Measurements from ENCODE around the gene KCNA10. TPM values are rescaled to one million over a fixed set of nuclear protein-coding genes. Genes with fewer than 3 reads are reported as not detected.

KCNA10 gene
- total RNA-seq, 3 donors from 2014 or later (not counting 1 experiment from before 2014, with no cell fraction given) = not detected

DNA sequence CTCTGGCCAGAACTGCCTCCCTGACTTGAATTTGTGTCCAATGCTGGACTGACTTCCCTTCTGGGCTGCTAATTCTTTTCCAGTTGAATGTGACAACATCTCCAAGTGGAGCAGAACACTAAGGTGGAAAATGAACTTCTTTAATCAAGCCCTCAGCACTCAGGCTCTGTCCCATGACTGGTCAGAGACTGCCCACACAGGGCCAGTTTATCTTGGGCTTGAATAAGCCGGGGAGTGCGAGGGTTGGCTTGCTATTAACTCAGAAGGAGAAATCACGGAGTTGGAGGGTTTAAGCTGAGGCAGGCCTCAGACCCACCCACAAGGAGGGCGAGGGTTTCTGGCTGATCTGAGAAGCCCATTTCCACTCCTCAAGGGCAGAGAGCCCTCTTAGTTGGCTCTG lies 12.4 kb downstream of the KCNA10 start:
- H3K27ac Mint-ChIP-seq = no peak overlapping the region
- no peaks in the 10 kb centered on the region for H3K4me1 ChIP-seq (ENCODE audit: control insufficient read depth, insufficient read depth, low read length)
- H3K36me3 ChIP-seq (ENCODE audit: control insufficient read depth, insufficient read depth, low read length) = no peaks in the 10 kb centered on the region
- TF ChIP-seq CTCF (IDR thresholded peaks at IDR 0.05) = no peak
- DNase-seq (no peak), ATAC-seq (no peak)
- H3K9me3 Mint-ChIP-seq = no peaks in the 10 kb centered on the region
- intact Hi-C loops (cut with micrococcal nuclease) = no loop called here
- H3K4me3 Mint-ChIP-seq = no peak overlapping the region
- H3K36me3 Mint-ChIP-seq = no peaks in the 10 kb centered on the region
- peaks cover 9 to 14% of the 10 kb centered on the region in 2 donors for H3K27me3 Mint-ChIP-seq (ENCODE audit: low read depth in 2 of 2)
- 83% methylated on average over 4 of the region's 4 CpGs for WGBS (ENCODE audit: insufficient coverage)
- H3K4me1 Mint-ChIP-seq = no peaks in the 10 kb centered on the region
- no peaks in the 10 kb centered on the region for H3K27me3 ChIP-seq (ENCODE audit: control insufficient read depth, insufficient read depth, low read length)
- no peaks in the 10 kb centered on the region for H3K9me3 ChIP-seq (ENCODE audit: control insufficient read depth, insufficient read depth, low read length)
- no peak overlapping the region for H3K27ac ChIP-seq (ENCODE audit: low read length)
- no peak overlapping the region for H3K4me3 ChIP-seq (ENCODE audit: low read length)

GRCh38 chr1:110505596-110505995 lies 13.4 kb downstream of the KCNA10 start:
- H3K27me3 Mint-ChIP-seq (ENCODE audit: low read depth in 2 of 2) = peaks cover 9 to 14% of the 10 kb centered on the region in 2 donors
- 69% methylated on average over 3 of the region's 3 CpGs for WGBS (ENCODE audit: insufficient coverage)
- intact Hi-C loops (cut with micrococcal nuclease) = no loop called here

DNA sequence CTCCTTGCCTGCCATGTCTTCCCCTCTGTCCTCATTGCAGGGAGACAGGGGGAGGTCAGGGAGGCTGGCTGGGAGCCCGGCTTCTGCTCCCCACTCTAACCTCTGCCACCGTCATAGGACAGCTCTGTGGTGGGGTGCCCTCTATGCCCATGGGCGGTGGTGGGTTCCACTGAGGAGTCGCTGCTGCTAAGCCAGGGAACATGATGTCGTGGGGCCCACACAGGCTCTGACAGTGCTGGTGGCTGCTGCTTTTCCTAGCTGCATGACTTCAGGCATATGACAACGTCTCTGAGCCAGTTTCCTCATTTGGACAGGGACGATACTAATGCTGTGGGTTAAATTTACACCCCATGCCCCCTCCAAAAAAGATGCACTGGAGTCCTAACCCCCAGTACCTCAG lies 14.7 kb downstream of the KCNA10 start:
- no peaks in the 10 kb centered on the region for H3K9me3 Mint-ChIP-seq
- intact Hi-C loops (cut with micrococcal nuclease) = no loop called here
- Histone ChIP-seq H3K27ac (ENCODE audit: low read length) (no peak overlapping the region), H3K4me3 (ENCODE audit: low read length) (no peak overlapping the region), H3K36me3 (ENCODE audit: control insufficient read depth, insufficient read depth, low read length) (no peaks in the 10 kb centered on the region), H3K9me3 (ENCODE audit: control insufficient read depth, insufficient read depth, low read length) (no peaks in the 10 kb centered on the region), H3K27me3 (ENCODE audit: control insufficient read depth, insufficient read depth, low read length) (no peaks in the 10 kb centered on the region), H3K4me1 (ENCODE audit: control insufficient read depth, insufficient read depth, low read length) (no peaks in the 10 kb centered on the region)
- no peaks in the 10 kb centered on the region for H3K36me3 Mint-ChIP-seq
- ATAC-seq (no peak), DNase-seq (no peak)
- peaks cover 9 to 14% of the 10 kb centered on the region in 2 donors for H3K27me3 Mint-ChIP-seq (ENCODE audit: low read depth in 2 of 2)
- H3K4me3 Mint-ChIP-seq = no peak overlapping the region
- 85% methylated on average over 7 of the region's 7 CpGs for WGBS (ENCODE audit: insufficient coverage)
- no peaks in the 10 kb centered on the region for H3K4me1 Mint-ChIP-seq
- no peak overlapping the region for H3K27ac Mint-ChIP-seq
- TF ChIP-seq CTCF (IDR thresholded peaks at IDR 0.05) = no peak

More at GRCh38 chr1:110505596-110505995, 13.4 kb downstream of the KCNA10 start:
- H3K4me1 Mint-ChIP-seq = no peaks in the 10 kb centered on the region
- DNase-seq = no peak
- no peaks in the 10 kb centered on the region for H3K9me3 Mint-ChIP-seq
- H3K27ac Mint-ChIP-seq = no peak overlapping the region
- no peak for ATAC-seq
- Histone ChIP-seq H3K27ac (ENCODE audit: low read length) (no peak overlapping the region), H3K4me3 (ENCODE audit: low read length) (no peak overlapping the region), H3K27me3 (ENCODE audit: control insufficient read depth, insufficient read depth, low read length) (no peaks in the 10 kb centered on the region), H3K36me3 (ENCODE audit: control insufficient read depth, insufficient read depth, low read length) (no peaks in the 10 kb centered on the region), H3K4me1 (ENCODE audit: control insufficient read depth, insufficient read depth, low read length) (no peaks in the 10 kb centered on the region), H3K9me3 (ENCODE audit: control insufficient read depth, insufficient read depth, low read length) (no peaks in the 10 kb centered on the region)
- H3K4me3 Mint-ChIP-seq = no peak overlapping the region
- TF ChIP-seq CTCF (IDR thresholded peaks at IDR 0.05) = no peak
- no peaks in the 10 kb centered on the region for H3K36me3 Mint-ChIP-seq

DNA sequence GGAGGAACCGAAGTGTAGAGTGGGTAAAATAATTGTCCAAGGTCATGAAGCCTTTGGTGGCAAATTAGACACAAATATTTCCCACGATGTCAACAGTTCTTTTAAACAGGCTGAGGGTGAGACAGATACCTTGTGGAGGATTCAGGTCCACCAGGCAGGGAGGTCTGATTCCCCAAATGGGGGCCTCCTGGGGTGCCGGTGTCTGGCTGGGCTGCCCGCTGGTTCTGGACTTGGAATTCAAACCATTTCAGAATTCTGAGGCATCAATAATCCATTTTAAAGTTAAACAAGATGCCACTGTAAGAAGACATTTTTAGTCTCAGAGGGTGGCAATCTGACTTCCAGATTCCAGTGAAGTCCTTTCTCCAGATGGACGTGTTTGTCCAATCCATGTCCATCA lies 15.5 kb downstream of the KCNA10 start:
- Histone ChIP-seq H3K27me3 (ENCODE audit: control insufficient read depth, insufficient read depth, low read length) (no peaks in the 10 kb centered on the region), H3K4me1 (ENCODE audit: control insufficient read depth, insufficient read depth, low read length) (no peaks in the 10 kb centered on the region), H3K36me3 (ENCODE audit: control insufficient read depth, insufficient read depth, low read length) (no peaks in the 10 kb centered on the region), H3K27ac (ENCODE audit: low read length) (no peak overlapping the region), H3K4me3 (ENCODE audit: low read length) (no peak overlapping the region), H3K9me3 (ENCODE audit: control insufficient read depth, insufficient read depth, low read length) (no peaks in the 10 kb centered on the region)
- 90% methylated on average over 5 of the region's 5 CpGs for WGBS (ENCODE audit: insufficient coverage)
- ATAC-seq (no peak), DNase-seq (no peak)
- Mint-ChIP-seq H3K9me3 (no peaks in the 10 kb centered on the region), H3K27me3 (ENCODE audit: low read depth in 2 of 2) (peaks cover 9 to 14% of the 10 kb centered on the region in 2 donors), H3K4me1 (no peaks in the 10 kb centered on the region), H3K27ac (no peak overlapping the region), H3K4me3 (no peak overlapping the region), H3K36me3 (no peaks in the 10 kb centered on the region)
- TF ChIP-seq CTCF (IDR thresholded peaks at IDR 0.05) = no peak
- intact Hi-C loops (cut with micrococcal nuclease) = no loop called here
